ENCODE data around the gene TAS2R5.
"Not testable (repeated sequence)": the region's sequence is repeated elsewhere in the genome, so short reads cannot be mapped to it uniquely, and the experiment has no call there.

TAS2R5 gene

GRCh38 chr7:141789917-141790316, at the start of gene TAS2R5:
TSS of gene TAS2R5 (plus strand) at chr7:141790217. CDS start at chr7:141790362, 145 bp downstream.
- DNase-seq = no peak

DNA sequence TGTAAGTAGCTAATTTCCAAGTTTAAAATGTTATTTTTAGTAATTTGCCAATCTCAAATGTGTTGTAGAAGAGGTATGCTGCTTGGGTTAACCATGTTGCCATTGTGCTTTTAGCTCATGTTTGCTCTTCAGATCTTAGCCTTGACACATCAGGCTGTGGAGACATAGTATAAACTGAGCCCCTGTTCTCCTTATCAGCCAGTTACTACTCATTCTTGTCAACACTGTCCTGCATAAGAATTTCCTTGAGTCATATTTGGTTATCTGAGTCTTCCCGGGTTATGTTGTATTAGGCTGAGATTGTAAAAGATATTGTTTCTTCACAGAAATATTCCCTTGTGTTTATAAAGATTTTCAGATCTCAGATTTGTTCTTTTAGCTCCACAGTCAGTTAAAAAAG, 47.8 kb upstream of the TAS2R5 start:
- DNase-seq = no peak

- DNase-seq = no peak
Measured at GRCh38 chr7:141744131-141744530, 45.9 kb upstream of the TAS2R5 start.

GRCh38 chr7:141748396-141748795, 41.6 kb upstream of the TAS2R5 start:
- no peak for DNase-seq

DNA sequence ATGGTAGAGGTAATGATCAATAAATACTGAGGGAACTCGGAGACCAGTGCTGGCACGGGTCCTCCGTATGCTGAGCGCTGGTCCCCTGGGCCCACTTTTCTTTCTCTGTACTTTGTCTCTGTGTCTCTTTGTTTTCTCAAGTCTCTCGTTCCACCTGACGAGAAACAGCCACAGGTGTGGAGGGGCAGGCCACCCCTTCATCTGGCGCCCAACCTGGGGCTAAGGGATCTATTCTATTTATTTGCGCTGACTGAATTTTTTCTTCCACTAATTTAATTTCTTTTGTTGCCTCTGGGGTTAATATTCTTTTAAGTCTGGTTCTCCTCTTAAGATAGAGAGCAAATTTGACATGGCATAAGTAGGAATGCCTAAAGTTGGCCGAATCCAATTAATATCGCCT, 38.1 kb upstream of the TAS2R5 start:
- not testable (repeated sequence) for DNase-seq

- no peak for DNase-seq
Measured at GRCh38 chr7:141752634-141753033, 37.4 kb upstream of the TAS2R5 start.

DNA sequence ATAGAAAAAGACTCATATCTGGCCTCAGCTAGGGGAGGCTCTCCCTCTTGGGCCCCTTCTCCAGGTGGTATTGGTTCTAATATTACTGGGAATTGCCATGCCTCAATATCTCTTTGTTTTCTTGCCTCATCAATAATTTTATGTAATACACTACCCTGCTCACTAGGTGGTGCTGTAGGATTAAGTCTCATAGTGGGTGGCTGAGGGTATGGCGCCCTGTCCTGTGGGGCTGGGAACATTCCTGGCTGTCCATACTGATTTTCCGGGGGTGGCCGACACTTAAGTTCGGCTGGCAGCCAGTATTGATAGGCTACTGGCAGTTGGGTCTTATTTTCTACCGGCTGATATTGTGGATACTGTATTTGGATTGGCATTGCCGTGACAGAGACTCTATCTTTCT, 35.1 kb upstream of the TAS2R5 start:
- DNase-seq = peak; percentile 58

GRCh38 chr7:141763797-141764196, 26.2 kb upstream of the TAS2R5 start, which contains the start of gene TAS2R3:
TSS of gene TAS2R3 (plus strand) at chr7:141764097. CDS start at chr7:141764159, 62 bp downstream.
- DNase-seq = no peak

DNA sequence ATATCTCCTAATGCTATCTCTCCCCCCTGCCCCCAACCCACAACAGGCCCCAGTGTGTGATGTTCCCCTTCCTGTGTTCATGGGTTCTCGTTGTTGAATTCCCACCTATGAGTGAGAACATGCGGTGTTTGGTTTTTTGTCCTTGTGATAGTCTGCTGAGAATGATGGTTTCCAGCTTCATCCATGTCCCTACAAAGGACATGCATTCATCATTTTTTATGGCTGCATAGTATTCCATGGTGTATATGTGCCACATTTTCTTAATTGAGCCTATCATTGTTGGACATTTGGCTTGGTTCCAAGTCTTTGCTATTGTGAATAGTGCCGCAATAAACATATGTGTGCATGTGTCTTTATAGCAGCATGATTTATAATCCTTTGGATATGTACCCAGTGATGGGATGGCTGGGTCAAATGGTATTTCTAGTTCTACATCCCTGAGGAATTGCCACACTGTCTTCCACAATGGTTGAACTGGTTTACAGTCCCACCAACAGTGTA, 19.9 kb upstream of the TAS2R5 start:
- not testable (repeated sequence) for DNase-seq

DNA sequence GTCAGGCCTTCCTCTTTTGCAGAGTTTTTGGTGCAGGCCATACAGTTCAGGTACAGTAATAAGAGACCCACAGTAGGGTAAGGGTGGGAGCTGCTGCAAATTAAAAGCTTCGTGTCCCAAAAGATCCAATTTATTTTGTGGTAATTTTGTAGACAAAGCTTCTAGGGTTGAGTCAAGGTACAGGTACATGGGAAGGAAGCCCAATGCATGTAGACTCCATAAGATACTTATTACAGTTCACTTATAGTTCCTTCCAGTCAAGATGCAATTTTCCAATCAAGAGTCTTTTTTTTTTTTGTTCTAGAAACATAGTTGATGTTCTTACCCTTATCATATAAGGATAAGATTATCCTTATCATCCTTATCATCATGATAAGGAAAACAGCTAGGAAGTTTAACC, 13.6 kb upstream of the TAS2R5 start, which contains the start of gene TAS2R4:
TSS of gene TAS2R4 (plus strand) at position 301 of the 400 bp plus-strand sequence. CDS start 1,815 bp downstream, outside the sequence.
- no peak for DNase-seq

DNA sequence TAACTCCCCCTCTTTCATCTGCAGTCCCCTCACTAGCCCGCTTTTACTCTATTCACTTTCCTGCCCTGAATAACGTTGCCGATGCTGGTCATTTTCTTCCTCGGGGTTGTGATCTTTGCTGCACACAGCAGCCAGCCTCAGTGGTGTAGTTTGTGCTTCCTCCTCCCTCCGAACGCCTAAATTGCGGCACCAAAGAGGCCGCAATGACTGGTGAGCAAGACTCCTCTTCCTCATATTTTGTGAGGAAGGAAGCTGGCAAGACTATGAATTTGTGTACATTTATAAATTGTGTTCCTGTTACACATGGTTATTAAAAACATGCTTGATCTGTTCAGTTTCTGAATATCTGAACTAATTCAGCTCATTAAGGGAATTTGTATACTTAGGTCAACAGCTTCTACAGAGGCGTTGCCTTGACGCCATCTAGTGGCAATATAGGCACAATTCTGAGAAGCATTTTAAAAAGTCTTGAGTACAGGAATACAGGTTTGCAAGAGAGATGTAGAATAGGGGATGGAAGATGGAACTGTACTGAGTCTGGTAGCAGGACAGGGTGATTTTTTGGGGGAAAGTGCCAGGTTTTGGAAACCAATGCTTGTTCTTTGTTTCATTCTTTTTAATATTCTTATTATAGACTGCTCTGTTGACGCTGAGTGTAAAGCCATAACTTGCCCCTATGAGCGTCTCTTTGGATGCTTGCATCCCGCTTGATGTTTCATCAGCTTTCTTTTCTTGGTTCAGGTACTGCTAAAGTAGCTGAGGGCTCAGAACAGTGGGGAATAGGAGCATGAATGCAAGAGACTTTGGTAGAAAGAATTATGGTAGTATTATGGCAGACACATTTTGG, 4.1 kb upstream of the TAS2R5 start:
- peak; percentile 71 for DNase-seq

GRCh38 chr7:141788296-141788695, 1.7 kb upstream of the TAS2R5 start:
- DNase-seq = no peak

DNA sequence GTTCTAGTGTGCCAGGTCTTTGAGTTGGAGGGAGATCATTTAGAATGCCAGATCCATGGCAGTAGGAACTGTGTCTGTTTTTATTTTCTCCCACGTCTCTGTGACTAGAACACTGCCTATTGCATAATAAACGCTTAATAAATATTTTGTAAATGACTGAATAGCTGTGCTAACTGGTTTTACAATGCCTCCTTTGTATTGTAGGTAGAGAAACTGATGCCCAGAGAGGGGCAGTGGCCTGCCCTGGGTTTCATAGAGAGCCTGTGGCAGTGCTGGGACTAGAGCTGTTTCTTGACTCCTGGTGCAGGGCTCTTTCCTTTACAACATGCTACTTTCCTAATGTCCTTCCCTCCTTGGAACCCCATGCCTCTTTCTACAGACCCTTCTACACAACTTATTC, 2.5 kb downstream of the TAS2R5 start:
- no peak for DNase-seq

DNA sequence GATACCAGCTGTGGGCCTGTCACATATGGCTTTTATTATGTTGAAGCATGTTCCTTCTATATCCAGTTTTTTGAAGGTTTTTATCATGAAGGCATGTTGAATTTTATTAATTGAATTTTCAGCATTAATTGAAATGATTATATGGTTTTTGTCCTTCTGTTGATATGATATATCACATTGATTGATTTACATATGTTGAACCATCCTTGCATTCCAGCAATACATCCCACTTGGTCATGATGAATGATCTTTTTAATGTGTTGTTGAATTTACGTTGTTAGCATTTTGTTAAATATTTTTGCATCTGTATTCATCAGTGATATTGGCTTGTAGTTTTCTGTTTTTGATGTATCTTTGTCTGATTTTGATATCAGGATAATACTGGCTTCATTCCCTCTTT, 30.1 kb downstream of the TAS2R5 start:
- DNase-seq = no peak

GRCh38 chr7:141822432-141822831, 32.4 kb downstream of the TAS2R5 start:
- not testable (repeated sequence) for DNase-seq

DNA sequence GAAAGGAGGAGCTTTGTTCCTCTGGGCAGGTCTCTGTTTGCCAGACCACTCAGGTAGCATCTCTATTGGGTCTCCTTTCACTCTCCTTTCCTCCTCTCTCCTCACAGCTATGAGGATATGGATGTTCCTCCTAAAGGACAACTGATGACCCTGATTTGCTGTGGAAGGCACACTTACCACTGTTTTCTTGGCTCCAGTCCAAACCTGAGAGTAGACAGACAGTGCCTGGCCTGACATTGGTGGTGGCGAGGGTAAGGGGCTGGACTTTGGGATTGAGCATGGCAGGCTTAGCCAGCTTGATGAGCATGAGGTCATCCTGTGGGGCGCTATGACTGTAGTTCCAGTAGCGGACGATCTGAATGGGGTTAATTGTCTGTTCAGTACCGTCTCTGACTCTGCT, 47.7 kb downstream of the TAS2R5 start:
- no peak for DNase-seq

- no peak for DNase-seq
Measured at GRCh38 chr7:141838581-141838980, 48.6 kb downstream of the TAS2R5 start.

DNA sequence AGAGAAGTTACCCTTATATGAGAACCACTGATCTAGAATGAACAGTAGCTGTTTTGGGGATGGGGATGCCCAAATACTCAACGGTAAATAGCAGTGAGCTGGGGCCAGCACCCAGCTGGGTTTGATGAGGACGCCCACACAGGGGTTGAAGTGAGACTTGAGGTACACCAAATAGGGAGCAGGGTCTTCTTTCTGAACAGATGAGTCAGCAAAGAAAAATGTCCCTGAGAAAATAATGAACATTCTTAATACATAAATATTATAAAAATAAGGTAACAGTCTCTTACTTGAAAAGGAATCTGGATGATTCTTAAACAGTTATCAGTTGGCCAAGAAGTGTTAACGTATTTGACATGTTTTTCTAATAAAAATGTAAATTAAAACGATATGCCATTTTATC, 49.2 kb downstream of the TAS2R5 start:
- DNase-seq = no peak

DNA sequence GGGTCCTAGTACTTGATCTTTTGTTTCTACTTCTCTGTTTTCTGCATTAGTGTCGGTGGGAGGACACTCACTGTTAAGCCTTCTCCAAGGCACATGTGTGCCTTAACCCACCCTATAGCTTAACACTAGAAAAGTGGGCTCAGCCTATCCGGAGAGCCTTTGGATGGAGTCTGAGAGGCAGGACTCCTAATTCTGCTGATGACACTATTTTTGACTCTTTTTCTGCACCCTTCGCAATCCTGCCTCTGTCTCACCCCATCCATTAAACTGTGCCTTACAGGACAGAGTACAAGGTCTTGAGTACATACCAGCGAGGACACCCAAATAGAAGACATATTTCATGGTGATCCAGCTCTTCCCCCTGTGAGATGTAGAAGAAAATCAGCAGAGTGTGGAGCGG, 50.7 kb downstream of the TAS2R5 start:
- no peak for DNase-seq
